Prostate gland (tissue), 2 donors: ENCODE data around the gene CACNA1A. TPM values are rescaled to one million over a fixed set of nuclear protein-coding genes. Genes with fewer than 3 reads are reported as not detected.
A peak's percentile ranks its signal among the peaks of the same experiment; 100 is the strongest.

ENCODE experiments used
- DNase-seq: peaks from one replicate; pipeline ENCODE4 v3.0.0-alpha.2; 2019; ENCODE audit warnings: low spot score
- H3K27ac ChIP-seq, 2 donors: fragments of 200-600 bp; sonication (generic); 2 replicates each; pipeline ENCODE4 v1.5.1; 2017 to 2019
- H3K27me3 ChIP-seq: fragments of 200-600 bp; sonication (generic); replicated peaks from 2 replicates; pipeline ENCODE4 v1.5.1; 2019; ENCODE audit not compliant: insufficient read depth
- H3K36me3 ChIP-seq, 2 donors: fragments of 200-600 bp; sonication (generic); 1 replicate in 1 of 2; 2 replicates in 1 of 2; pipeline versions ENCODE4 v1.5.1 to v1.8.1; 2017 to 2019
- H3K4me1 ChIP-seq: fragments of 200-600 bp; sonication (generic); replicated peaks from 2 replicates; pipeline ENCODE4 v1.5.1; 2019
- H3K4me3 ChIP-seq, 2 donors: fragments of 200-600 bp; sonication (generic); 2 replicates each; pipeline ENCODE4 v1.5.1; 2017 to 2019
- H3K9me3 ChIP-seq: fragments of 200-600 bp; sonication (generic); 2 replicates; pipeline ENCODE4 v1.5.1; 2017
- CTCF ChIP-seq, 4 experiments: fragments of 200-600 bp in 2 of 4; fragments of 450-650 bp in 2 of 4; sonication (generic) in 2 of 4; IDR thresholded peaks; 1 replicate in 3 of 4; 2 replicates in 1 of 4; pipeline ENCODE4 v1.5.1; 2016 to 2019; ENCODE audit warnings: antibody characterized with exemption in 4 of 4, mild to moderate bottlenecking in 2 of 4, moderate library complexity in 2 of 4
- POLR2A ChIP-seq: fragments of 450-650 bp; IDR thresholded peaks from one replicate; pipeline ENCODE4 v1.6.1; 2016; ENCODE audit warnings: antibody characterized with exemption, mild to moderate bottlenecking
- POLR2AphosphoS5 ChIP-seq: sonication (generic); formaldehyde crosslinking; IDR thresholded peaks from one replicate; pipeline ENCODE4 v1.6.1; 2017; ENCODE audit warnings: antibody characterized with exemption
- WGBS: methylation state at CpG from one replicate; pipeline ENCODE4 v1.1.5; 2018; 5-methylcytosine and 5-hydroxymethylcytosine counted together
- intact Hi-C: fragments of 100-400 bp; cut with DNase I; formaldehyde crosslinking; loops from one replicate; pipeline ENCODE4 v1.14.2; 2022
- total RNA-seq, 2 donors: library from RNA; depleted of rRNA; stranded (reverse); fragments of >200 nt; gene quantifications; one replicate each; pipeline ENCODE4 v1.1.0, GENCODE V29; 2016

Gene CACNA1A
- total RNA-seq, 2 donors from 2014 or later: 0.46 to 12.4 TPM

GRCh38 chr19:13165162-13165997 is 340.9 kb downstream of the CACNA1A start:
- TF ChIP-seq CTCF (IDR thresholded peaks at IDR 0.05): no peak
- no peak for TF ChIP-seq POLR2AphosphoS5
- no peak overlapping the region for H3K4me3 ChIP-seq
- H3K36me3 ChIP-seq: no peaks in the 10 kb centered on the region
- H3K4me1 ChIP-seq: peaks cover 8% of the 10 kb centered on the region
- intact Hi-C loops: no loop called here
- H3K9me3 ChIP-seq: no peaks in the 10 kb centered on the region
- WGBS: 74% methylated on average over 19 of the region's 19 CpGs
- no peaks in the 10 kb centered on the region for H3K27me3 ChIP-seq
- H3K27ac ChIP-seq: peak overlapping the region; percentile 93 to 94
- no peak for DNase-seq

- no peaks in the 10 kb centered on the region for H3K27me3 ChIP-seq
- H3K4me3 ChIP-seq: peak overlapping the region; percentile 4 to 12
- intact Hi-C loops: no loop called here
- H3K27ac ChIP-seq: peak overlapping the region; percentile 93 to 94
- H3K36me3 ChIP-seq: no peaks in the 10 kb centered on the region
- WGBS: 11% methylated on average over 19 of the region's 19 CpGs
- H3K9me3 ChIP-seq: no peaks in the 10 kb centered on the region
- no peak for DNase-seq
- H3K4me1 ChIP-seq: peaks cover 8% of the 10 kb centered on the region
- no peak for TF ChIP-seq POLR2A
- TF ChIP-seq POLR2AphosphoS5: peak; percentile 28
Measured at GRCh38 chr19:13164343-13165161, 341.7 kb downstream of the CACNA1A start.

GRCh38 chr19:13163609-13164342 is 342.5 kb downstream of the CACNA1A start:
- peak; percentile 40 for DNase-seq
- H3K4me3 ChIP-seq: peak overlapping the region; percentile 12 to 35
- peaks cover 8% of the 10 kb centered on the region for H3K4me1 ChIP-seq
- no peaks in the 10 kb centered on the region for H3K27me3 ChIP-seq
- no peaks in the 10 kb centered on the region for H3K9me3 ChIP-seq
- TF ChIP-seq POLR2AphosphoS5: peak; percentile 11
- TF ChIP-seq POLR2A: no peak
- no peak for TF ChIP-seq CTCF (IDR thresholded peaks at IDR 0.05)
- no peaks in the 10 kb centered on the region for H3K36me3 ChIP-seq
- peak overlapping the region; percentile 93 to 94 for H3K27ac ChIP-seq
- WGBS: 9% methylated on average over 20 of the region's 20 CpGs
- intact Hi-C loops: no loop called here

GRCh38 chr19:13162724-13163608 is 343.3 kb downstream of the CACNA1A start:
- peaks cover 8% of the 10 kb centered on the region for H3K4me1 ChIP-seq
- no peaks in the 10 kb centered on the region for H3K27me3 ChIP-seq
- no peaks in the 10 kb centered on the region for H3K9me3 ChIP-seq
- H3K4me3 ChIP-seq: peak overlapping the region; percentile 12 to 35
- DNase-seq: peak; percentile 99
- H3K36me3 ChIP-seq: no peaks in the 10 kb centered on the region
- intact Hi-C loops: no loop called here
- WGBS: 2% methylated on average over 58 of the region's 58 CpGs
- peak overlapping the region; percentile 93 to 94 for H3K27ac ChIP-seq
- no peak for TF ChIP-seq POLR2A
- peak; percentile 99 for TF ChIP-seq POLR2AphosphoS5
- peak in 1 of 4 experiments; percentile 5 for TF ChIP-seq CTCF (IDR thresholded peaks at IDR 0.05)
